NCI-H510A (cell line): ENCODE data around the gene FHL5.
"Not testable (repeated sequence)": the region's sequence is repeated elsewhere in the genome, so short reads cannot be mapped to it uniquely, and the experiment has no call there.

ENCODE experiments used
- DNase-seq: peaks from one replicate; lab custom pipeline; 2025; lab: John Stamatoyannopoulos, UW

FHL5 gene

DNA sequence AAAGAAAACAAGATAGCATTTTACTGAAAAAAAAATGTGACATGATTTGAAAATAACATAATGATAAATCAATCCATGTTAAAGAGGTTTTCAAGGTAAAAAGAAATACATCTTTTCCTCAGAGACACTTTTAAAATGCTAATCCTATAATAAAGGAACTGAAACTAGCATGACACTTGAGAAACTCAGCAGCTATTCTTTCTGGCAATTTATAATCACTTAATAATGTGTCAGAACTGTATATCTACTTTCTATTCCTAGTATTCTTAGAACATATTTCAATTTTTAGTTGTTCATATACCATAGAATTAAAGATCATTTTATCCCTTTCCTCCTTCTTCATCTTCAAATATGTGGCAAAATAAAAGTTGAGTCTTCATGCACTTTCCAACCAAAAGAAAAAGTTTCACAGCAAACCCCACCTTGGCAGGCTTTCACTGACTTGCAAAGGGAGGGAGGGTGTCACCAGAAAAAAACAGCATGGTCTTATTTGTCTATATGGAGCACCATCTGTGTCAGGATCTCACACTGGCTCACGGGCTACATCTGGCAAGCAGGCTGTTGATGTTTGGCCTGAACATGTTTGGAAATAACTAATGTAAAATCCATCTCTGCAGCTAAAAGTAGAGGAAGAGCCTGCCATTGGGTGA, 48.5 kb downstream of the FHL5 start:
- DNase-seq, result no peak

- DNase-seq, result no peak
These were observed 50.5 kb downstream of the FHL5 start for GRCh38 chr6:96613291-96613999.

DNA sequence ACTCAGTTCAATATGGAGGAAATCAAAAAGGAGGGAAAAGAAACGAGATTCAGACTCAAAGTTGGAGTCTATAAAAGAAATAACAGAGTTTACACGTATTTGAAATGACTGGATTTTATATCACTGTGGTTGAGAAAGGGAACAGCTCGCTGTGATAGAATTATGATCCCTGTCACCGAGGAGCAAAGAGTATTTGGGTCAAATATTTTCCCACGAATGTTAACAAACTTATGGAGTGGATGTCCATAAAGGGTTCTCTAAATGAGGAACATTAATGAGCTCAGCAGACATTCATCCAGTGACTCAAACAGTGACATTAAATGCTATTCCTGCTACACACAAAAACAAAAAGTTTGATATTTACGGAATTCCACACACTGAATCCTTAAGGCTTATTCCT, 57.9 kb downstream of the FHL5 start:
- DNase-seq, result no peak

DNA sequence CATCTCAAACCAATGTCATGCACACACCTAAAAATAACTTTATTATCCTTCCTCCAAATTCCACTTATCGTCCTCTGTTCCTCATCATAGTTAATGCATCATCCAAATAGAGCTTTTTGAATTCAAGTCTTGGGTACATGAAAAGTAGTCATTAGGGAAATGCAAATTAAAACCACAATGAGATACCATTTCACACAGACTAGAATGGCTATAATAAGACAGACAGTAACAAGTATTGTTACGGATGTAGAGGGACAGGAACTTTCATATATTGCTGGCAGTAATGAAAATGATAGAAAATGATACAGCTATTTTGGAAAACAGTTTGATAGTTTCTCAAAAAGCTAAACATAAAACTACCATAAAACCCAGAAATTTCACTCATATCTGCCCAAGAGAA, 59.1 kb downstream of the FHL5 start:
- DNase-seq, result no peak

- DNase-seq, result no peak
These were observed 62.0 kb downstream of the FHL5 start for GRCh38 chr6:96624957-96625356.

DNA sequence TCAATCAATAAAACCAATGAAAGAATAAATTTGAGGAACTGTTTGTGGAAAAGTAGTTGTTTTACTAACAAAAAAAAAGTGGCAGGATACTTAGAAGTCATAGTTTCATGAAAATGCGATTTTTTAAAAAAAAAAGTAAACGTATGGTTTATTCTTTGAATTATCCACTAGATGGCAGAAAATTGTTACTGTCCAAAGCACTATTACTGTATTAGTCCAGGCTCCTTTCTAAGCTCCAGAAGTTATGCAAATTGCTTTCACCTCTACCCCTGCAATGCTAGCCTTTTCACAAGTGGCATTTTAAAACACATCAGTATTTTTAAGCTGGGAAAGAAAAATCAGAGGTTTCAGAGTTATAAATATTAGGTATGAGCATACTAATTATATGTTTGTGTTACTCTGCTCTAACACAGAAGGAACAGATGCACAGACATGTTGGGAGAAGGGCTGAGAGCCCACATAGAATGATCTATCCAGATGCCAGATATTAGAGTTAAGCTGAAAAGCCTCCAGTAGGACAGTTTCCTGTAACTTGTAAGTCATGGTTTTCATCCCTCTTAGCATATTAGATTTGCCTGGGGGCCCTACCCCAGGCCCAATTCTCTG, 63.9 kb downstream of the FHL5 start:
- no peak for DNase-seq

GRCh38 chr6:96631248-96631647, 68.3 kb downstream of the FHL5 start:
- no peak for DNase-seq

- not testable (repeated sequence) for DNase-seq
These were observed 75.1 kb downstream of the FHL5 start for GRCh38 chr6:96637979-96638378.

DNA sequence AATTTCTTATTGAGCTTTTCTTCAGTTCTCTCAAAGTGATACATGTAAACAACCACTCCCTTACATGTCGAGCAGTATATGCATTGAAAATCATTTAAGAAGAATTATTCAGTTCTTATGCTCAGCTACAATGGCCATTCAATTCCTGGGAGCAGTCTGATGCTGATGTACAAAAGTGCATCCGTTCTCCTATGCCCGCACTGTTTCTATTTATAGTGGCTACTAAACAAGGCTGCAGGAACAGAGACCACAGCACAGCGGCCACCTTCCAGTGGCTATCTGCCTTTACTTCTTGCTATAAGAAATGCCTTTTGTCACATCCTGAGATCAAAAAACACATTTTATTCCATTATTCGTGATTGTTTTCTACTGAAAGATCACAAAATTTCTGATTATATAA, 82.2 kb downstream of the FHL5 start:
- DNase-seq, result no peak

GRCh38 chr6:96649926-96650325, 87.0 kb downstream of the FHL5 start:
- no peak for DNase-seq

DNA sequence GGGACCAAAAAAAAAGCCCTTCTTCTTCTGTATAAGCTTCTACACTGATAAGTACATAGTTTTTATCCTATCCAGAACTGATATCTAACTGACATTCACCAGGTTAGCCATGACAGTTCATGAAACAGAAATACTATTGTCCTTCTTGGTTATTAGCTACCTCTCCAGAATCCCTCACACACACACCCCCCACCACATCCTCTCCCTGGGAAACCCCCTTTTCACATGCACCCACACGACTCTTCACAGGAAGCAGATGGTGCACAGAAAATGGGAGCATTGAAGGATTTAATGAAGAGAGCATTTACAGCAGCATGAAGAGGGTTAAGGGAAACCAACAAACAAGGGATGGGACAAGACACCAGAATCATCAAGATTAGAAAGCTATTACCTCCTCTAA, 88.9 kb downstream of the FHL5 start:
- DNase-seq, result no peak

DNA sequence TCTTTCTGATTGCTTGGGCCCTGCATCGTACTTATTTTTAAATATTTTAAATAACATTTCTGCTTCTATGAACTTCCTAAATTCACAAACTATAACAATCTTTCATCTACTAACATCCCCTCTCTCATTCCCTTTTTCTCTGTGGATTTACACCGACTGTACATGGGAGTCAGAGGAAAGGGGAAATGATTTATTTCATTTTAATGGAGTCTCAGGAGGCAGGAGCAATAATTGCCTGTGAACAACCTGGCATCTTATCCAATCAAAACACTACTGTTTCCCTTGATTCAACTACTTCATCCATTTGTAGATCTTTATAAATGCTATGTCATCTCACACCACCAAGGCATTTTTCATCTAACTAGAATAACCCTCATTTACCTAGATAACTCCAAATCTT, 89.6 kb downstream of the FHL5 start:
- no peak for DNase-seq

DNA sequence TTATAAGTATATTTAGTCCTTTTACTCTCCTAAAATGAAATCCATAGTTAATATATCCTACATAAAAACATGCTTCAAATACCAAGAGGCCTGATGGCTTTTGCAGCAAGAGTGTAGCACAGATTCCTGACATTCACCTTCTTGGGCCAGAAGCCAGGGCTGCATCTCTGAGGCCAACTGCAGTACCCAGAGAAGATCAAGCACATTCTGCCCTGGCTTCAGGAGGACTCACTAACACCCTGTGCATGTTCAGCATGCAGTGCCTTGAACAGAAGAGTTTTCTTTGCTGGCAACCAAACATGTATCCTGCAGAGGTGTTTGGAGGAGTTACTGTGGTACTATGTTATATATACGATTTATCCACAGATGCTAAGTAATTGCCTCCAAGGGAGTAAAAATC, 90.3 kb downstream of the FHL5 start:
- no peak for DNase-seq

DNA sequence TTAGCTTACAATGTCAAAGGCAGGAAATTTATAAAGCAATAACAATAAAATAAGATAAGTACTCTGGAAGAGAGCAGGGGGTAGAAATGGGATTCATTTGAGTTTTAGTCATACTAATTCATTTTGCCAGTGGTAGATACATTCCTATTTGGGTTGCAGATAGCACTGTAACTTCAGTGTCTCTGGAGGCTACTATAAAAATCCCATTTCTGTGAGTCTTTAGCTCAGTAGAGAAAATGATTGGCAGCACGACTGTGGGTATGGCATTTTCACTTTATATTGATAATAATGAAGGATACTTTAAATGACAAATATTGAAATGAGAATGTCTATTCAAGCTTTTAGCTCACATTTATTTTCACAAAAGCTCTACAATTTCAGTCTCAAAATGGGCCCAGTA, 93.6 kb downstream of the FHL5 start:
- DNase-seq, result no peak

GRCh38 chr6:96657344-96657743, 94.4 kb downstream of the FHL5 start:
- DNase-seq, result no peak

DNA sequence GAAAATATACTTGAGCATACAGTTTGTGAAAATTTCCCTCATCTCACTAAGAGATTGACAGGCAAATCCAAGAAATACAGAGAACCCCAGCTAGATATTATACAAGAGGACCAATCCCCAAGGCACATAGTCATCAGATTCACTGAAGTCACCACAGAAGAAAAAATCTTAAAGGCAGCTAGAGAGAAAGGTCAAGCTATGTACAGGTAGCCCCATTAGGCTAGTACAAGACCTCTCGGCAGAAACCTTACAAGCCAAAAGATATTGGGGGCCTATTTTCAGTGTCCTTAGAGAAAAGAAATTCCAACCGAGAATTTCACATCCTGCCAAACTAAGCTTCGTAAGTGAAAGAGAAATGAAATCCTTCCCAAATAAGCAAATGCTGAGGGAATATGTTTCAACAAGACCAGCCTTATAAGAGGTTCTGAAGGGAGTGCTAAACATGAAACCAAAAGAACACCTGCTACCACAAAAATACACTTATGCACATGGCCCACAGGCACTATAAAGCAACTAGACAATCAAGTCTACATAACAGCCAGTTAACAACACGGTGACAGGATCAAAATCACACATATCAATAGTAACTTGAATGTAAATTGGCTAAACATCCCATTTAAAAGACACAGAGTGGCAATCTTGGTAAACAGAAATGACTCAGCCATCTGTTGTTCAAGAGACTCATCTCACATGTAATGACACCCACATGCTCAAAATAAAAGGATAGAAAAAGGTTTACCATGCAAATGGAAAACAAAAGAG, 96.3 kb downstream of the FHL5 start:
- DNase-seq, result no peak
